Measurements from ENCODE around the gene HTR2B. TPM values are rescaled to one million over a fixed set of nuclear protein-coding genes. Genes with fewer than 3 reads are reported as not detected.
"Not testable (repeated sequence)": the region's sequence is repeated elsewhere in the genome, so short reads cannot be mapped to it uniquely, and the experiment has no call there.

HTR2B gene
- polyA plus RNA-seq, 1 experiment: 0.92 TPM

- POLR2A ChIA-PET: no interaction called here
- Histone ChIP-seq H3K36me3 (ENCODE audit: control insufficient read depth, insufficient read depth, low read length) (peaks cover 5% of the 10 kb centered on the region), H3K27me3 (ENCODE audit: control insufficient read depth, insufficient read depth, low read length) (no peaks in the 10 kb centered on the region), H3K4me3 (ENCODE audit: low read depth, low read length) (no peak overlapping the region)
- CTCF ChIA-PET: interaction anchor here (0.7 to 1.6 kb wide), 2 partner anchors 9 to 17 kb away, joined by 3 read pairs; no protein-coding TSS in a partner anchor
- DNase-seq (ENCODE audit: low read depth): no peak
- TF ChIP-seq CTCF (IDR thresholded peaks at IDR 0.05; ENCODE audit: insufficient read depth, low read depth, low read length): no peak
Measured at GRCh38 chr2:231069379-231070054, 55.3 kb downstream of the HTR2B start.

- ChIA-PET CTCF (interaction anchor here (1.6 kb wide), 1 partner anchor 16 kb away, joined by 3 read pairs; no protein-coding TSS in a partner anchor), POLR2A (no interaction called here)
- peaks cover 5% of the 10 kb centered on the region for H3K36me3 ChIP-seq (ENCODE audit: control insufficient read depth, insufficient read depth, low read length)
- no peaks in the 10 kb centered on the region for H3K27me3 ChIP-seq (ENCODE audit: control insufficient read depth, insufficient read depth, low read length)
- DNase-seq (ENCODE audit: low read depth): no peak
- no peak for TF ChIP-seq CTCF (IDR thresholded peaks at IDR 0.05; ENCODE audit: insufficient read depth, low read depth, low read length)
- H3K4me3 ChIP-seq (ENCODE audit: low read depth, low read length): no peak overlapping the region
Measured at GRCh38 chr2:231068525-231069222, 56.2 kb downstream of the HTR2B start.

GRCh38 chr2:231067531-231067930, 57.3 kb downstream of the HTR2B start:
- not testable (repeated sequence) for H3K4me3 ChIP-seq (ENCODE audit: low read depth, low read length); H3K36me3 ChIP-seq (ENCODE audit: control insufficient read depth, insufficient read depth, low read length); DNase-seq (ENCODE audit: low read depth); H3K27me3 ChIP-seq (ENCODE audit: control insufficient read depth, insufficient read depth, low read length)
- ChIA-PET POLR2A (interaction anchor here (0.7 kb wide), 1 partner anchor 279 kb away, joined by 3 read pairs; no protein-coding TSS in a partner anchor), CTCF (interaction anchor here (1.0 to 1.2 kb wide), 3 partner anchors 11 to 23 kb away, joined by 3 to 7 read pairs (median 3); partner anchors contain the start of gene PSMD1)

- POLR2A ChIA-PET: no interaction called here
- CTCF ChIA-PET: interaction anchor here (1.0 kb wide), 1 partner anchor 38 kb away, joined by 5 read pairs; no protein-coding TSS in a partner anchor
Measured at GRCh38 chr2:231065966-231066365, 58.9 kb downstream of the HTR2B start.

GRCh38 chr2:231063347-231063746, 61.5 kb downstream of the HTR2B start:
- no peak for DNase-seq (ENCODE audit: low read depth)
- Histone ChIP-seq H3K36me3 (ENCODE audit: control insufficient read depth, insufficient read depth, low read length) (peaks cover 6% of the 10 kb centered on the region), H3K27me3 (ENCODE audit: control insufficient read depth, insufficient read depth, low read length) (no peaks in the 10 kb centered on the region), H3K4me3 (ENCODE audit: low read depth, low read length) (no peak overlapping the region)
- POLR2A ChIA-PET: no interaction called here
- TF ChIP-seq CTCF (IDR thresholded peaks at IDR 0.05; ENCODE audit: insufficient read depth, low read depth, low read length): no peak
- CTCF ChIA-PET: interaction anchor here (0.6 to 2.0 kb wide), 3 partner anchors 10 to 334 kb away, joined by 3 to 6 read pairs (median 6); no protein-coding TSS in a partner anchor

More at GRCh38 chr2:231065966-231066365, 58.9 kb downstream of the HTR2B start:
- no peaks in the 10 kb centered on the region for H3K27me3 ChIP-seq (ENCODE audit: control insufficient read depth, insufficient read depth, low read length)
- TF ChIP-seq CTCF (IDR thresholded peaks at IDR 0.05; ENCODE audit: insufficient read depth, low read depth, low read length): no peak
- H3K4me3 ChIP-seq (ENCODE audit: low read depth, low read length): no peak overlapping the region
- H3K36me3 ChIP-seq (ENCODE audit: control insufficient read depth, insufficient read depth, low read length): peaks cover 6% of the 10 kb centered on the region
- DNase-seq (ENCODE audit: low read depth): no peak
